Neutrophil (primary cell): Measurements from ENCODE around the gene PGM2L1.

Source experiments
- H3K27ac ChIP-seq: fragments of 200-600 bp; sonication (generic); 2 replicates; pipeline ENCODE4 v1.5.1; 2016; ENCODE audit warnings: mild to moderate bottlenecking, moderate library complexity
- H3K27me3 ChIP-seq: fragments of 200-600 bp; sonication (generic); 2 replicates; pipeline ENCODE4 v1.6.0; 2016; ENCODE audit warnings: mild to moderate bottlenecking
- H3K36me3 ChIP-seq: fragments of 200-600 bp; sonication (generic); 2 replicates; pipeline ENCODE4 v1.5.1; 2017
- H3K4me1 ChIP-seq, 2 experiments: fragments of 200-600 bp in 1 of 2; sonication (generic) in 1 of 2; 1 replicate in 1 of 2; 2 replicates in 1 of 2; pipeline versions ENCODE4 v1.5.1 to v1.6.1; 2013 to 2016; ENCODE audit warnings: low read depth in 1 of 2, low read length in 1 of 2, mild to moderate bottlenecking in 1 of 2, moderate library complexity in 1 of 2; ENCODE audit not compliant: control insufficient read depth in 1 of 2, insufficient read depth in 1 of 2
- H3K4me3 ChIP-seq, 2 experiments: fragments of 200-600 bp in 1 of 2; sonication (generic) in 1 of 2; 1 replicate in 1 of 2; 2 replicates in 1 of 2; pipeline ENCODE4 v1.5.1; 2013 to 2016; ENCODE audit warnings: low read depth in 1 of 2, low read length in 1 of 2, mild to moderate bottlenecking in 1 of 2, moderate library complexity in 1 of 2
- H3K9me3 ChIP-seq: fragments of 200-600 bp; sonication (generic); 2 replicates; pipeline ENCODE4 v1.5.1; 2016
- TF ChIP-seq, protein P1 (sequence below): fragments of 200-600 bp; sonication (generic); IDR thresholded peaks from 2 replicates; pipeline ENCODE4 v1.5.1; 2016; ENCODE audit warnings: antibody characterized with exemption

Gene PGM2L1

DNA sequence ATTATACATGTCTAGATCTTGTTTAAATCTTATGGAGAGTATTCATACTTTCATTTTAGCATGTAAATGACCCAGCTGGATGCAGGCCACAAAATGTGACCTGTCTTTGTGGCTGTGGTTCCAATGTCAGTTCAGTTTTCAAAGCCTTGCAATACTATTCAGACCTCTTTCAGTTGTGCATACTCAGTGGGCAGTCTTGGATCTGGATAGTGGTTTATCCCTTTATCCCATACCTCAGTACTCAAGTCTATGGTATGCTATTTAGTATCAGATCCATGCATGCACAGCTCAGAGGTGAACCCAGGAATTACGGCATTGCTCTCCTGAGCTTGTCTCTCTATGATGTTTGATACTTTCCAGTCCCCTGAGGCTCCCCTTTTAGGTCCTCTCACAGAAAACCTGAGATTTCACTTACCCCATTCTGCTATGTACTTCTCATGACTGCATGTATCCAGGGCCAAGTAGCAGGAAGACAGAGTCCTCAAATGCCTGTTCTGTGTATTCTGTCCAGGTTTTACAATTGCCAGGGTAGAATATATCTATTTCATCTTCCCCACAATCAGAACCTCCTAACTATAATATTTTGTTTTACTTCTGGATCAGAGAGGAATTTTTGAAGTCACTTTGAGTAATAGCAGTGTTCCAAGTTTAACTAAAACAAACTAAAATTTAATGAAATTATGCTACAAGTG, 79.8 kb downstream of the PGM2L1 start:
- no peaks in the 10 kb centered on the region for H3K9me3 ChIP-seq
- no peaks in the 10 kb centered on the region for H3K36me3 ChIP-seq
- TF ChIP-seq, protein P1, sequence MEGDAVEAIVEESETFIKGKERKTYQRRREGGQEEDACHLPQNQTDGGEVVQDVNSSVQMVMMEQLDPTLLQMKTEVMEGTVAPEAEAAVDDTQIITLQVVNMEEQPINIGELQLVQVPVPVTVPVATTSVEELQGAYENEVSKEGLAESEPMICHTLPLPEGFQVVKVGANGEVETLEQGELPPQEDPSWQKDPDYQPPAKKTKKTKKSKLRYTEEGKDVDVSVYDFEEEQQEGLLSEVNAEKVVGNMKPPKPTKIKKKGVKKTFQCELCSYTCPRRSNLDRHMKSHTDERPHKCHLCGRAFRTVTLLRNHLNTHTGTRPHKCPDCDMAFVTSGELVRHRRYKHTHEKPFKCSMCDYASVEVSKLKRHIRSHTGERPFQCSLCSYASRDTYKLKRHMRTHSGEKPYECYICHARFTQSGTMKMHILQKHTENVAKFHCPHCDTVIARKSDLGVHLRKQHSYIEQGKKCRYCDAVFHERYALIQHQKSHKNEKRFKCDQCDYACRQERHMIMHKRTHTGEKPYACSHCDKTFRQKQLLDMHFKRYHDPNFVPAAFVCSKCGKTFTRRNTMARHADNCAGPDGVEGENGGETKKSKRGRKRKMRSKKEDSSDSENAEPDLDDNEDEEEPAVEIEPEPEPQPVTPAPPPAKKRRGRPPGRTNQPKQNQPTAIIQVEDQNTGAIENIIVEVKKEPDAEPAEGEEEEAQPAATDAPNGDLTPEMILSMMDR = no peak
- no peak overlapping the region for H3K4me3 ChIP-seq
- H3K4me1 ChIP-seq = peaks cover 0 to 3% of the 10 kb centered on the region in 2 experiments
- H3K27ac ChIP-seq = no peak overlapping the region
- peaks cover 2% of the 10 kb centered on the region for H3K27me3 ChIP-seq

DNA sequence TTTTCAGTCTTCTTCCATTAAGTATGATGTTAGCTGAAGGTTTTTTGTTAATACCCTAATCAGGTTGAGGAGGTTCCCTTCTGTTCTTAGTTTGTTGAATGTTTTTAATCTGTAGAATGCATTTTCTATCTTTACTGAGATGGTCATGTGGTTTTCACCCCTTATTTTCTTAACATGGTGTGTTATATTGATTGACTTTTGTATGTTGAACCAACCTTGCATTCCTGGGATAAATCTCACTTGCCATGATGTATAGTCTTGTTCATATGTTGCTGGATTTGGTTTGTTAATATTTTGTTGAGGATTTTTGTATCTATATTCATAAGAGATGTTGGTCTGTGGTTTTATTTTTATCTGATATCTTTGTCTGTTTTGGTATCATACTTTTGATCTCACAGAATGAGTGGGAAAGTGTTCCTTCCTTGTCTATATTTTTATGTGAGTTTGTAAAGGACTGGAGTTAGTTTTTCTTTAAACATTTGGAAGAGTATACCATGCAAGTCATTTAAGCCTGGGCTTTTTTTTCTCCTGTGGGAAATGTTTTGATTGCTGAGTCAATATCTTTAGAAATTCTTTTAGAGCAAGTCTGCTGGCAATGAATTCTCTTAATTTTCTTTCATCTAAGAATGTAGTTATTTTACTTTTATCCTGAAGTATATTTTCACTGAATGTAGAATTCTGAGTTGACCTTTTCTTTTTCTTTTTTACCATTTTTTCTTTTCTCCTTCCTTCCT, 81.3 kb downstream of the PGM2L1 start:
- Histone ChIP-seq H3K4me3 (no peak overlapping the region), H3K27me3 (no peaks in the 10 kb centered on the region), H3K36me3 (no peaks in the 10 kb centered on the region), H3K9me3 (no peaks in the 10 kb centered on the region), H3K27ac (no peak overlapping the region), H3K4me1 (peaks cover 2 to 5% of the 10 kb centered on the region in 2 experiments)
- TF ChIP-seq, protein P1 = no peak

DNA sequence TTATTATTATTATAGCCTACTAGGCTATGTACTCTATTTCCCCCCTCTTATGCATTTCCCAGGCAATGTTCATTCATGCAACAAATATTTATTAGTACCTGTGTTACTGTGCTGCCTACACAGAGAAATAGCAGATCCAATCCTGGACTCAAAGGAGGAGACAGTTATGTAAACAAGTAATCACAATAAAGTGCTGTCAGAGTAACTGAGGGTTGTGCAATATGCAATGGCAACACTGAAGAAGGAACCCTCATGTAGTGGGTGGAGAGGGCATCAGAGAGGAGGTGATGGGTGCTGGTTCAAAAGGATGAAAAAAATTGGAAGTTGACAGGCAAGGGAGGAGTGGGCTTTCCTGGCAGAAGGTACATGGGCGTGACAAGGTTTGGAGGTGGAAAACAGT, 85.9 kb downstream of the PGM2L1 start:
- Histone ChIP-seq H3K9me3 (no peaks in the 10 kb centered on the region), H3K4me3 (no peak overlapping the region), H3K27me3 (peaks cover 45% of the 10 kb centered on the region), H3K36me3 (no peaks in the 10 kb centered on the region), H3K4me1 (peaks cover 11 to 17% of the 10 kb centered on the region in 2 experiments), H3K27ac (no peak overlapping the region)
- TF ChIP-seq, protein P1 = no peak

DNA sequence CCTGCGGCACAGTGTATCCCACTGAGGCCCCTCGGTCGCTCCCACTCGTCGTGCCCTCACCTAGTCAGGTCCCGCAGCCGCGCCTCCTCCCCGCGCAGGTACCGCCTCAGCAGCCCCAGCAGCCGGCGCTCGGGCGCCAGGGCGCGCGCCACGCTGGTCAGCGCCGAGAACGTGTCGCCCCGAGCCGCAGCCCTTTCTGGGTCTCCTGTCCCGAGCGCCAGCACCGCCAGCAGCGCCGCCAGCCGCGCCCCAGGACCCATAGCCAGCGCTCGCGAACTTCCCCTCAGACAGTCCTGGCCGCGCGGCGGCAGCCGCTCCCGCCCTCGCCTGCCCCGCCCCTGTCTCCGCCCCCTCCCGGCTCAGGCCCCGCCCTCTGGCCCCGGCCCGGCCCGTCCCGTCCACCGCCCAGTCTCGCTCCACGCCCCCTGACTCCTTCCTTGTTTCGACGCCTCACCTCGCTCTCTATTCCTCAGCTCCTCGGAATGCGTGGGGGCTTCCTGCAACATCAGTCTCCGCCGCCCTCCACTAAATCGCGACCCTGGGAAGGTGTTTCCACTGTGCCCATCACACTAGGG, 86.8 kb downstream of the PGM2L1 start, which contains the start of gene P4HA3:
TSS of gene P4HA3 (minus strand) at position 289 of the 575 bp plus-strand sequence. CDS start at position 260, 29 bp downstream.
- TF ChIP-seq, protein P1 = no peak
- H3K27ac ChIP-seq = no peak within 1 kb of the TSS
- no peaks in the 10 kb centered on the region for H3K36me3 ChIP-seq
- peaks cover 52% of the 10 kb centered on the region for H3K27me3 ChIP-seq
- peak within 1 kb of the TSS; percentile 34 to 51 for H3K4me3 ChIP-seq
- H3K9me3 ChIP-seq = no peaks in the 10 kb centered on the region
- H3K4me1 ChIP-seq = peaks cover 11 to 17% of the 10 kb centered on the region in 2 experiments

DNA sequence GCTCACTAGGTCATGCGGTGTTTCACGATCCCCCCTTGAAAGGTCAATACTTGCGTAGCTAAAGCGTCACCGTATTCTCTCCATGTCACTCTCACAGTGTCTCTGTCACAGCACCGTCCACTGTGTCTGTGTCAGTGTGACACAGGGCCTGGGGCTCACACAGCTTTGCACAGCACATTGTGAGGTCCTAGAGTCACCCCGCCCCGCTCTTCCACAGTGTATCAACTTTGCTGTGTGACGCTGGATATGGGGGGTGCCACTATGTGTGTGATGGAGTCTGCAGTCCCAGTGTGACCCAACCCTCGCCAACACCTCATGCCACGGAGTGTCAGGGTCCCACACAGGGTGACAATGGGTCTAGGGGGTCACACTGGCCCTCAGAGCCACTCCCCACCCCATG, 87.4 kb downstream of the PGM2L1 start:
- Histone ChIP-seq H3K4me3 (peak overlapping the region; percentile 34 to 51), H3K27me3 (peaks cover 52% of the 10 kb centered on the region), H3K4me1 (peaks cover 11 to 17% of the 10 kb centered on the region in 2 experiments), H3K36me3 (no peaks in the 10 kb centered on the region), H3K27ac (no peak overlapping the region), H3K9me3 (no peaks in the 10 kb centered on the region)
- TF ChIP-seq, protein P1 = no peak
